ENCODE results near the gene MTA3.

MTA3 gene

DNA sequence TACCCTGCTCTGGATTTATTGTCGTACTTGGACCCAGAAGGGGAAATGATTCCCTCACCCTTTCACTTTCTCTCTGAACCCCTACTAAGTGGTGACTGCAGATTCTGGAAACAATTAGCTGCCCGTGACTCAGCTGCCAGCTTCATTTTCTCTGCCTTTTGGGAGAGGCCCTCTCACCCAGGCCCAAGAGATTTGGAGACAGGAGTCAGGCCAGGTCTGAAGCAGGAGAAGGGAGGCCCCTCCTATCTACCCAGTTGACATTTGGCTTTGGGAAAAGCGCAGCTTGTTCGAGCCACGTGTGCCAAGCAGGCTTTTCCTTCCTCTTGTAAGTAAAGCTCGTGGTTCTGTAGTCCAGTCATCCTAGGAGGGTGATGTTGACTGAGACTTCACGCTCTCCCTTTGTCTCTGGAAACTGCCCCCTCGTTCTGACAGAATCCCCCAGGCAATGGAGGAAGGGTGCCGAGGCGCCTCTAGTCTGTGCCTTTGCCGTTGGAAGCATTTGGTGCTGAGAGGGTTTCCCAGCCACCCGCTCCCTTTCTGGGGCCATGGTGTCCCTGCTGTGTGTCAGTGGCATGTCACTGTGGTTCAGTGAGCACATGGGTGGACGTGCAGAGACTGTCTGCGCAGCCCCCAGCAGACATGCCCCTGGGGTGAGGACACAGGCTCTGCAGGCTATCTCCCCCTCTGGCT lies 186.9 kb downstream of the MTA3 start:
- no peak overlapping the region for H3K27ac ChIP-seq (ENCODE audit: low read depth, low read length)

DNA sequence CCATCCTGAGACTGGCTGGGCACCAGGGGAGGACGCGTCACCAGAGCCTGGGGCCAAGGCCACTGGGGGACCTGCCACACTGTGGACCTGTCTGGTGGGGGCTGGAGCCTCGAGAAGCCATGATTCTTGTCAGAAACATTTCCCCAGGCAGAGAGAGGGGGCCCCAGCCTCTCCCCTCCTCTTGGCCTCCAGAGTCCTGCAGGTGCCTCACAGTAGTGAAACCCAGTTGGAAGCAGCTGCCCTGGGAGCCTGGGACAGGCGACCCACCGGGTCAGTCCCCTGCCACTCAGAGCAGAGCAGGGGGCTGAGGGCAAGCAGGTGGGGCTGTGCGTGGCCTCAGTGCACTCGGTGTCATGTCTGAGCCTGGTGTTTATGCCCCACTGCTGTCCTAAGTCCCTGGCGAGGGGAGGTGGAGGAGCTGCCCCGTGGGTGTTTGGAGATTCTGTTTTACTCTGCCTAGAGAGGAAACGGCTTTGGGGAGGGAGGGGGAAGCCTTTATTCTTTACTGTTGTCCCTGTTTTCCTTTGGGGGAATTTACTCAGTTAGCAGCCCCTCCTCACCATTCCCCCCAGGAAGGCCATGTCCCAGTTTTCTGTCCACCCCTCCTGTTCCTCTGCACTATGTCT lies 187.8 kb downstream of the MTA3 start:
- H3K4me1 ChIP-seq (ENCODE audit: control insufficient read depth, insufficient read depth, low read length), result peaks cover 5% of the 10 kb centered on the region
- H3K36me3 ChIP-seq (ENCODE audit: control insufficient read depth, insufficient read depth, low read length), result no peaks in the 10 kb centered on the region
- H3K27ac ChIP-seq (ENCODE audit: low read depth, low read length), result no peak overlapping the region
- no peak overlapping the region for H3K4me3 ChIP-seq (ENCODE audit: low read length)
- H3K9ac ChIP-seq (ENCODE audit: low read length), result no peak overlapping the region
- H3K27me3 ChIP-seq (ENCODE audit: control insufficient read depth, insufficient read depth, low read length), result no peaks in the 10 kb centered on the region

More for the DNA sequence above, 186.9 kb downstream of the MTA3 start:
- no peaks in the 10 kb centered on the region for H3K27me3 ChIP-seq (ENCODE audit: control insufficient read depth, insufficient read depth, low read length)
- H3K36me3 ChIP-seq (ENCODE audit: control insufficient read depth, insufficient read depth, low read length), result no peaks in the 10 kb centered on the region
- peaks cover 8% of the 10 kb centered on the region for H3K4me1 ChIP-seq (ENCODE audit: control insufficient read depth, insufficient read depth, low read length)
- H3K9ac ChIP-seq (ENCODE audit: low read length), result no peak overlapping the region
- no peak overlapping the region for H3K4me3 ChIP-seq (ENCODE audit: low read length)

DNA sequence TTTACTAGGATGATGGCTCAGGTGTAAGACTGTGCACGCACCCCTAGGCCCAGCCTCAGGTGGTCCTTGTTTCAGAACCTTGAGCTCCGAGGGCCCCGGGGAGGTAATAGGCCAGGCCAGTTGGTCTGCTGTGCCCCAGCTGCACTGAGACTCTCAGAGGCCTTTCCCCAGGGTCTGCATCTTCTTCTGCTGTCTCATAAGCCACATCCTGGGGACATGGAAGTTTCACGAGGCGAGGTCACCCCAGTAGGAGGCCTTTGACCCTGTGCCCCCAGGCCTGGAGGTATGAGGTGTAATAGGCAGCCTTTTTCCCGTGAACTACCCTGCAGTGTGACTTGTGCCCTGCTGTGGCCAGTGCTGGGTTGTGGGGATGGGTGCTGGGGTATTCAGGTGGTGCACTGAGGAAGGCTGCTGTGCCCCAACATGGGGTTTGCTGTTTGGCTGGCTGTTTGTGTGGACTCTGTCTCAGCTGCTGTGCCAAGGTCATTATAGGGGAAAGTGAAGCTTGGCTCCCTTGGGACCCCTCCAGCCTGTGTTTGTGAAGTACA lies 188.6 kb downstream of the MTA3 start:
- no peaks in the 10 kb centered on the region for H3K36me3 ChIP-seq (ENCODE audit: control insufficient read depth, insufficient read depth, low read length)
- H3K4me3 ChIP-seq (ENCODE audit: low read length), result no peak overlapping the region
- no peaks in the 10 kb centered on the region for H3K27me3 ChIP-seq (ENCODE audit: control insufficient read depth, insufficient read depth, low read length)
- H3K4me1 ChIP-seq (ENCODE audit: control insufficient read depth, insufficient read depth, low read length), result no peaks in the 10 kb centered on the region
- H3K27ac ChIP-seq (ENCODE audit: low read depth, low read length), result no peak overlapping the region
- no peak overlapping the region for H3K9ac ChIP-seq (ENCODE audit: low read length)

DNA sequence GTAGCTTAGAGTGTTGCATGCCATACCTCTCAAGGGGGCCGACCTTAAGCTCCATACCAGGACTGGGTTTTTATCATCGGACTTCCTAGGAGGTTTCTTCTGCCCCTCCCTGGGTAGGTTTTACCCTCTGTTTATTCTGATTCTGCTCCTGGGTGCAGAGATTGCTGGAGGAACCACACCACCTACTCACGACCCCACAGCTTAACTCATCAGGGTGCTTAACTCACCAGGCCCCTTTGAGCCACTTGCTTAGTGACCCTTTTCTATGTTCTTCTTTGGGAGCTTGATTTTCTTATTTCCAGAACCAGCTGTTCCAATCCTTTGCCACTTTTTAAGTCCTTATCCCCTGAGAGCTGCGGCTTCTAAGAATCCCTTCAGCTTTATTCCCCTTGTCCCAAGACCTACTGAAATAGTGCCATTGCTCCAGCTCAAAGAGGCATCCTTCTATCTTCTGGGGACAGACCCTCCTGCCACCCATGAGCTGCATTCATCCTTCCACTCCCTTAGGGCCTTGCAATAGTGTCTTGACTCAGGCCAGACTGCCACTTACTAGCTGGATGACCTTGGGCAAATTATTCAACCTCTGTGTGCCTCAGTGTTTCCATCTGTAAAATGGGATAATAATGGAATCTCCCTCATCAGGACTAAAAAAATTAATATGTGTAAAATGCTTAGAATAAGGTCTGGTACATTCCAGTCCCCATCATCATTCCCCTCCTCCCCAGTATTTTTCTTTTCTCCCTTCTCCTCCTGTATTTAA lies 189.7 kb downstream of the MTA3 start:
- no peak overlapping the region for H3K9ac ChIP-seq (ENCODE audit: low read length)
- no peak overlapping the region for H3K4me3 ChIP-seq (ENCODE audit: low read length)
- no peaks in the 10 kb centered on the region for H3K27me3 ChIP-seq (ENCODE audit: control insufficient read depth, insufficient read depth, low read length)
- H3K4me1 ChIP-seq (ENCODE audit: control insufficient read depth, insufficient read depth, low read length), result no peaks in the 10 kb centered on the region
- H3K27ac ChIP-seq (ENCODE audit: low read depth, low read length), result no peak overlapping the region
- no peaks in the 10 kb centered on the region for H3K36me3 ChIP-seq (ENCODE audit: control insufficient read depth, insufficient read depth, low read length)

DNA sequence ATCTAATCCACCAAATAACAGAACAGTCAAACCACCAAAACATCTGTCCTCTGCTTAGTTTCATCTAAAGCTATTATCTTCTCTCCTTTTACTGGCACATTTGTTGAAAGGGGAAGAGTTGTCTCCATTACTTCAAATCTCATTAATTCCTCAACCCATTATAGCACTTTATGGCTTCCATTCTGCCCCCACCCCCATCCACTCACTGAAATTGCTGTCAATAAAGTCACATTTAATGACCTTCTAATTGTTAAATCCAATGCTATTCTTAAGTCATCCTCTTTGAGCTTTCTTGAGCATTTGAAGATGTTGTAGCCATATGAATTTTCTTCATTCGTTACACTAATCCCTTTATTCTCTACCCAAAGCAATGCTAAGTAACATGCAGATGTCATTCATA lies 190.3 kb downstream of the MTA3 start:
- H3K9ac ChIP-seq (ENCODE audit: low read length), result no peak overlapping the region
- H3K36me3 ChIP-seq (ENCODE audit: control insufficient read depth, insufficient read depth, low read length), result no peaks in the 10 kb centered on the region
- H3K27ac ChIP-seq (ENCODE audit: low read depth, low read length), result no peak overlapping the region
- no peaks in the 10 kb centered on the region for H3K27me3 ChIP-seq (ENCODE audit: control insufficient read depth, insufficient read depth, low read length)
- H3K4me1 ChIP-seq (ENCODE audit: control insufficient read depth, insufficient read depth, low read length), result no peaks in the 10 kb centered on the region
- no peak overlapping the region for H3K4me3 ChIP-seq (ENCODE audit: low read length)

DNA sequence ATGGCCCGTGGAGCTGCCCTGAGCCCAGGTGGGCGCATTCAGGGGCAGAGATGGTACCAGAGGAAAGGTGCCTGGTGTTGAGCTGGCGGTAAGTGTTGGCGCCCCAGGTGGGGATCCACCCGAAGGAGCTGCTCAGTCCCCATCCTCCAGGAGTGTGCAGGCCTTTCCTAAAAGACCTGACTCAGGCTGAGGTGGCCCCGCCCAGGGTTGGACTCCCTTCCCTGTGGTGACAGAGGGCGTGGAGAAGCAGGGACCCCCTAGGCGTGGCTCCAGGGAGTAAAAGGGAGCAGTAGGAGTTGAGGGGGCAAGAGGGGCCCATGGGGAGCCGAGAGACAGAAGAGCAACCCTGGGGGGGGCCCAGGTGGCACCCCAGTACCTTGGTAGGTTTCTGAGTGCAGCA lies 193.1 kb downstream of the MTA3 start:
- Histone ChIP-seq H3K27me3 (ENCODE audit: control insufficient read depth, insufficient read depth, low read length) (no peaks in the 10 kb centered on the region), H3K4me3 (ENCODE audit: low read length) (no peak overlapping the region), H3K36me3 (ENCODE audit: control insufficient read depth, insufficient read depth, low read length) (no peaks in the 10 kb centered on the region), H3K4me1 (ENCODE audit: control insufficient read depth, insufficient read depth, low read length) (no peaks in the 10 kb centered on the region), H3K27ac (ENCODE audit: low read depth, low read length) (no peak overlapping the region), H3K9ac (ENCODE audit: low read length) (no peak overlapping the region)

DNA sequence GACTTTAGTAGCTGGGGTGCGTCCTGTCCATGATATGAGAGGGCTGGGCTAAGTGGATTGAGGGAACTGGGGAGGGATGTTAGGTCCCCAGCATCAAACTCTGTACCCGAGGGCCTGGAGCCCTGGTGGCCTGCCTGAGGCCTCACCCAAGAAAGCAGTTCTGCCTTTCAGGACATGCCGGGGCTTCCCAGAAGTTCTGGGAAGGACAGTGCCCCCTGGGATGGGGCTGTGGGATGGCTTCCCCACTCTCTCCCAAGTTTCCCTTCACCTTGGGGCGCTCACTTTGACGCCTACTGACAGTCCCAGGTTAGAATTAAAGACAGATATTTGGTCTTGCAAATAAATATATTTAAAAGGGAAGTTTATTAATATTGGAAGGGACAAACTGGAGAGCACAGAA lies 193.7 kb downstream of the MTA3 start:
- H3K36me3 ChIP-seq (ENCODE audit: control insufficient read depth, insufficient read depth, low read length), result no peaks in the 10 kb centered on the region
- no peaks in the 10 kb centered on the region for H3K4me1 ChIP-seq (ENCODE audit: control insufficient read depth, insufficient read depth, low read length)
- no peaks in the 10 kb centered on the region for H3K27me3 ChIP-seq (ENCODE audit: control insufficient read depth, insufficient read depth, low read length)
- H3K9ac ChIP-seq (ENCODE audit: low read length), result no peak overlapping the region
- H3K27ac ChIP-seq (ENCODE audit: low read depth, low read length), result no peak overlapping the region
- no peak overlapping the region for H3K4me3 ChIP-seq (ENCODE audit: low read length)

DNA sequence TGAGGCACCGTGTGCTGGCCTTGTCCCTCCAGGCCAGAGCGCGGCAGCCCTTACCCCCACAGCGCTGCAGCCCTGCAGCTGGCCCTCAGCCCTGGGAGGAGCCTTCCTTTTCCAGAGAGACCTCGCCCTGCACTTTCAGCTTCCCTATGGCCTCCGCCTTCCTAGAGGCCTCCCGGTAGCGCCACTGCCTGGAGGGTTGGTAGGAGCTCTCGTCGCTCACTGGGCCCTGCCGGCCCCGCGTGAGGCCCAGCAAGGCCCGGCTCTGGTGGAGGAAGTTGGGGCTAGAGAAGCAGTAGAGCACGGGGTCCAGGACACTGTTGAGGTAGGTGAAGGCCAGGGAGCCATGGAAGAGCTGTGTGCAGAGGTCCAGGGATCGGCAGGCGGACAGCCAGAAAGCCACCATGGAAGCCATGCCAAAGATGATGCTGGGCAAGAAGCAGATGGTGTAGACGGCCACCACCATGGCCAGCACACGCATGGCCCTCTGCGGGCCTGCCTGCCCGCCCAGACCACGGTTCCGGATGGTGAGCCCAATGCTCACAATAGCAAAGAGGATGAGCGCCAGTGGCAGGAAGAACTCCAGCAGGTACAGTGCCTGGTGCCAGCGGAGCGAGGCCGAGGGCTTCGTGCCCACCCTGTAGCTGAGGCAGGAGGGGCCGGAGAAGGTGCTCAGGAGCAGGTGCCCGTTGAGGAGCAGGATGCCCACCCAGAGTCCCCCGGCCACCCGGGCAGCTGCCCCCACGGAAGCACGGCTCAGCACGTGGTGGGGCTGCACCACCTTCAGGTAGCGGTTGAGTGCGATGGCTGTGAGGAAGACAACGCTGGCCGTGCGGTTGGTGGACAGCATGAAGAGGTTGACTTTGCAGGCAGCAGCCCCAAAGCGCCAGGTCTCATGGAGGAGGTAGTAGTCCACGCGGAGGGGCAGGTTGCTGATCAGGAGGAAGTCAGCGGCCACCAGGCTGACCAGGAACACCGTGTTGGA lies 194.7 kb downstream of the MTA3 start:
- no peaks in the 10 kb centered on the region for H3K36me3 ChIP-seq (ENCODE audit: control insufficient read depth, insufficient read depth, low read length)
- no peaks in the 10 kb centered on the region for H3K4me1 ChIP-seq (ENCODE audit: control insufficient read depth, insufficient read depth, low read length)
- H3K27ac ChIP-seq (ENCODE audit: low read depth, low read length), result no peak overlapping the region
- H3K27me3 ChIP-seq (ENCODE audit: control insufficient read depth, insufficient read depth, low read length), result no peaks in the 10 kb centered on the region
- no peak overlapping the region for H3K9ac ChIP-seq (ENCODE audit: low read length)
- H3K4me3 ChIP-seq (ENCODE audit: low read length), result no peak overlapping the region

DNA sequence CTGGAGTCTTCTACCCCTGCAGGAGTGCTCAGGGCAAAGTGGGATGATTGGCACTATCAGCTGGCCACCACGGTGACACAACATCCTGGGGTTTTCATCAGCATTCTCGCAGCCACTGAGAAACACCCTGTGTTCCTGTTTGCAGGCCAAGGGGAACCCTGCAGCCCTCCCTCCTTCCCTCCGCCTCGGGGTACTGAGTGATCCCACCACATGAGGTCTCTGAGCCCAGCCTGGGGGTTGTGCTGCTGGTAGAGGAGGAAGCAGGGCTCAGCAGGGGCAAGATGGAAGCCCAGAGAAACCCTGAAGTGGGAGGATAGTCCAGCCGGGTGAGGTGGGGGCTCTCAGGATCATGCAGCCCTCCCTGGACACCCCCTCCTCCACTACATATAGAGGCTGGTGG lies 195.7 kb downstream of the MTA3 start, which contains the start of gene OXER1:
Gene OXER1, minus strand, starts transcription at position 40 of the 400 bp plus-strand sequence. CDS start 73 bp downstream, outside the sequence.
- H3K27ac ChIP-seq (ENCODE audit: low read depth, low read length), result no peak within 1 kb of the TSS
- no peak within 1 kb of the TSS for H3K9ac ChIP-seq (ENCODE audit: low read length)
- no peaks in the 10 kb centered on the region for H3K36me3 ChIP-seq (ENCODE audit: control insufficient read depth, insufficient read depth, low read length)
- H3K4me3 ChIP-seq (ENCODE audit: low read length), result no peak within 1 kb of the TSS
- no peaks in the 10 kb centered on the region for H3K27me3 ChIP-seq (ENCODE audit: control insufficient read depth, insufficient read depth, low read length)
- no peaks in the 10 kb centered on the region for H3K4me1 ChIP-seq (ENCODE audit: control insufficient read depth, insufficient read depth, low read length)

DNA sequence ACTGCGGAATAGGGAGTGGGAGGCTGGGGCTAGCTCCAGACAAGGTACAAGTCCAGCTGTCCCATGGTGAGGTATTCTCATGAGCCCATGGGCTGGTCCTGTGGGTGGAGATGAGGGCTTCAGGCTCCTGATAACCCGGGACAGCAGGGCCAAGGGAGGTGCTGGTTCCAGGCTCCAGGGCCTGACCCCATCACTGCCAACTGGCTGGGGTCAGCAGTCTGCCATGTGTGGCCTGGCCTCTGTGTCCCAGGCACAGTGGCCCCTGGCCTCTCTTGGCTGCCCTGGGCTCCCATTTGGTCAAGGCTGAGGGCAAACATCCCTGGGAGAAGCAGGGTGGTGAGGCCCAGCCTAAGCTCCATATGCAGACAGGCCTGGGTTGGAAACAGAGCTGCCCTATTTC lies 196.5 kb downstream of the MTA3 start:
- no peak overlapping the region for H3K9ac ChIP-seq (ENCODE audit: low read length)
- H3K4me3 ChIP-seq (ENCODE audit: low read length), result no peak overlapping the region
- no peaks in the 10 kb centered on the region for H3K27me3 ChIP-seq (ENCODE audit: control insufficient read depth, insufficient read depth, low read length)
- no peak overlapping the region for H3K27ac ChIP-seq (ENCODE audit: low read depth, low read length)
- no peaks in the 10 kb centered on the region for H3K4me1 ChIP-seq (ENCODE audit: control insufficient read depth, insufficient read depth, low read length)
- H3K36me3 ChIP-seq (ENCODE audit: control insufficient read depth, insufficient read depth, low read length), result no peaks in the 10 kb centered on the region

DNA sequence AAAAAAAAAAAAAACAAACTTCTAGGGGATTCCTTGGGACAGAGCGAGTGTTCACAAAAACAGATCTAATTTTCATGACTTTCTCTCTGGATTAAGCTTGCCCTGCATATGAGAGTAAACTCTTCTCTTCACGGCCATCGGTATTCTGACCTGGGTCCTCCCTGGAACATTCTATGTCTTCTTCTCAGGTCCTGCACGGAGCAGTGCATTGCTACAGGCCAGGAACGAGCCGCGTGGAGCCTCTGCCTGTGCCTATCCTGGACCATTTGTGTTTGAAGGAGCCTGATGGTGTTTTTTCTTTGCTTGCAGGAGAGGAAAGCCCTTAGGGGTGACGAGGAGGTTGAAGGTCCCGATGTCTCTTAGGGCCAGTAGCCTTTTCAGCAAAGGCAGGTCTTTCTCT lies 197.3 kb downstream of the MTA3 start:
- Histone ChIP-seq H3K27me3 (ENCODE audit: control insufficient read depth, insufficient read depth, low read length) (no peaks in the 10 kb centered on the region), H3K27ac (ENCODE audit: low read depth, low read length) (no peak overlapping the region), H3K4me3 (ENCODE audit: low read length) (no peak overlapping the region), H3K36me3 (ENCODE audit: control insufficient read depth, insufficient read depth, low read length) (no peaks in the 10 kb centered on the region), H3K4me1 (ENCODE audit: control insufficient read depth, insufficient read depth, low read length) (no peaks in the 10 kb centered on the region), H3K9ac (ENCODE audit: low read length) (no peak overlapping the region)
